ENCODE measurements around the gene EEIG1.

Gene EEIG1

DNA sequence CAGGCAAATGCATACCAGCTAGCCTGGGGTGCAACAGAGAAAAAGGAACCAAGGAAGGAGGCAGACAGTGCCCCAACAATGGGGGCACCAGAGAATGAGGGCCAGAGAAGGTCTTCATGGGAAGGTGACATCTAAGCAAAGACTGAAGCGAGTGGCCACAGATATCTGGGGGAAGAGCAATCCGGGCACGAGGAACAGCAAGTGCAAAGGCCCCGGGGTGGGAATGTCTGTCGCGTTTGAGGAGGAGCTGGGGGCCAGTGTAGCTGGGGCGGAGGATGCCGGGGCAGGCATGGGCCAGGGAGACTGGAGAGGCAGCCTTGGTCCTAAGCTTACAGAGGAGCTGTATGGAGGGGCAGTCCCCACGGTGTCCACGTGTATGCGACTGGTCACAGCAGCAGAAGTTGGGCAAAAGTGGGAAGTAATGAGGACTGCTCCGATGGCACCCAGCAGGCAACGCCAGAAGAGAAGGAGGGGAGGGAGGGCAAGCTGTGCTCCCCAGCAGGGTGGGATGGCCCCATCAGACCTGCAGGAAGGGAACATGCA is 19.1 kb downstream of the EEIG1 start:
- TF ChIP-seq Cebpa-rat (IDR thresholded peaks at IDR 0.05), result no peak
- H3K27ac ChIP-seq, result no peak overlapping the region
- peaks cover 18 to 43% (median 31%) of the 10 kb centered on the region in 10 experiments for H3K4me1 ChIP-seq
- no peaks in the 10 kb centered on the region for H3K36me3 ChIP-seq
- H3K9ac ChIP-seq, result no peak overlapping the region
- H4K20me1 ChIP-seq, result peaks cover 0 to 76% (median 33%) of the 10 kb centered on the region in 11 experiments; a peak in 17 of 22 replicates
- H3K9me3 ChIP-seq (replicated peaks in 1 of 11), result no peaks in the 10 kb centered on the region
- no peaks in the 10 kb centered on the region for H3K27me3 ChIP-seq
- 0 out of 22 replicates have a peak overlapping the region, but pooled peaks of 1 of the 11 experiments have one; percentile 0 for H3K4me2 ChIP-seq
- no peak overlapping the region for H3K4me3 ChIP-seq

DNA sequence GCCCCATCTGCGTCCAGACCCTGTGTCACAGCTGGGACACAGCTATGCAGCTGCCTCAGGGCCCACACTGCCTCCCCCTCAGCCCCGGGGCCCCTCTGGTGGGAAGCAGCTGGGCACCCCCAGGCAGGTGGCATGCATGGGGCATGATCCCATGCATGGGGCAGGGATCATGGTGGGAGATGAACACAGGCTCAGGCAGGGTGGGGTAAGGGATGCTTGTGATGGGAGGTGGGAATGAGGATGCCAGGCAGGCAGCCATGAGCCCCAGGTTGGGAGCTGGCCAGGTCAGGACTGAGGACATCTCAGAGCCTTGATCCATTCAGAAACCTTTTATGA is 19.7 kb downstream of the EEIG1 start:
- Histone ChIP-seq H3K27ac (no peak overlapping the region), H3K9me3 (replicated peaks in 1 of 11) (no peaks in the 10 kb centered on the region), H4K20me1 (peaks cover 0 to 72% (median 31%) of the 10 kb centered on the region in 11 experiments; a peak in 15 of 22 replicates), H3K4me3 (no peak overlapping the region), H3K9ac (no peak overlapping the region; a peak in 1 of 22 replicates), H3K27me3 (no peaks in the 10 kb centered on the region), H3K36me3 (no peaks in the 10 kb centered on the region), H3K4me2 (no peak overlapping the region), H3K4me1 (peaks cover 13 to 38% (median 25%) of the 10 kb centered on the region in 10 experiments)
- TF ChIP-seq Cebpa-rat (IDR thresholded peaks at IDR 0.05), result no peak

DNA sequence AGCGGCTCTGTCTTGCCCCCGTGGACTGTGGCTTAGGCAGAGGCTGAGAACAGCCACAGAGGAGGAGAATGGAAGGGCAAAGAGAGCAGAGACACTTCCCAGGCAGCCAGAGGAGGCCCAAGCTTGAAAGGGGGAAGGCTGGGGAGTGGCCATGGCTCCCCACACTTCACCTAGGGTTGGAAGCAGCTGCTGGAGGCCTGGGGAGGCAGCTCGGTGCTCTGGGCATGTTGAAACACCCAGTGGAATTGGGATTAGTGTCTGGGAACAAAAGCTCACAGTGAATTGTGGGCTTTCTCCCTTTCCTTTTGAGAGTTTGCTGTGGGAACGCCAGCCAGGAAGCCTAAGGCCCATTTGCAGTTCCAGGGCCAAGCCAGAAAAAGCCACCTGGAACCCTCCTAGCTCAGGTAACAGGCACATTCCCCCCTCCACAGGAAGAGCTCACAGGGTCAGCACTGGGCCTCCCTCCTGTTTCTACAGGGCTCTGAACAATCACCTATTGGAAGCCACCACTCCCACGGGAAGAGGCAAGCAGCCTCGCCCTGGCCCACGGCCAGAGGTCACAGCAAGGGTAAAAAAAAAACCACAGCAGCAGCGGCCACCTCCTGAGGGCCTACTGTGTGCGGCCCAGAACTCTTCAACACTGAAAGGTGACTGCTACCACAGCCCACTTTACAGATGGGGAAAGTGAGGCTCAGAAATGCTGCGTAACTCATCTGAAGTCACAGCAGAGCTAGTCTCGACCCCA is 20.2 kb downstream of the EEIG1 start:
- Histone ChIP-seq H3K36me3 (no peaks in the 10 kb centered on the region), H3K9ac (peak overlapping the region in 2 of 11 experiments; percentile 25 to 34; a peak in 4 of 22 replicates), H3K4me3 (no peak overlapping the region), H3K27me3 (no peaks in the 10 kb centered on the region), H3K9me3 (replicated peaks in 1 of 11) (no peaks in the 10 kb centered on the region), H4K20me1 (peaks cover 5 to 75% (median 36%) of the 10 kb centered on the region in 11 experiments; a peak in 18 of 22 replicates), H3K4me1 (peaks cover 11 to 36% (median 24%) of the 10 kb centered on the region in 10 experiments), H3K4me2 (no peak overlapping the region; a peak in 1 of 22 replicates), H3K27ac (no peak overlapping the region)
- no peak for TF ChIP-seq Cebpa-rat (IDR thresholded peaks at IDR 0.05)

DNA sequence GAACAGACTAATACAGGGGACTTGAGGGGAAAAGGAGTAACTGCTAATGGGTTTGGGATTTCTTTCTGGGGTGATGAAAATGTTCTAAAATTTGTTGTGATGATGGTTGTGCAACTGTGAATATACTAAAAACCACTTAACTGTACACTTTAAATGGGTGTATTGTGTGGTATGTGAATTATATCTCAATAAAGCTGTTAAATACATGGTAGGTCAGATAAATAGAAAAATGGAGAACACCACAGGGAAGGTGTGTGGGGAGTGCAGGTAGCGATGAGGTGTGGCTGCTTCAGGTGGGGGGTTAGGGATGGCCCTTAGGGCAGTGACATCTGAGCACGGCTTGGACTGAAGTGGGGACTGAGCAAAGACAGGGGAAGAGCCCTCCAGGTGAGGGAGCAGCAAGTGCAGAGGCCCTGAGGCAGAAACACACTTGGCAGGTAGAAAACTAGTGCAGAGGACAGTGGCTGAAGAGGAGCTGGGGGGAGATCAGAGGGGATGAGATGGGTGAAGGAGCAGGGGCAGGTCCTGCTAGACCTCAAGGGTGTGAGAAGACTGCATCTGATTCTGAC is 20.9 kb downstream of the EEIG1 start:
- no peak overlapping the region for H3K4me2 ChIP-seq
- H3K36me3 ChIP-seq, result no peaks in the 10 kb centered on the region
- H3K27me3 ChIP-seq, result no peaks in the 10 kb centered on the region
- peak overlapping the region in 2 of 11 experiments; percentile 25 to 34; a peak in 2 of 22 replicates for H3K9ac ChIP-seq
- peaks cover 11 to 36% (median 24%) of the 10 kb centered on the region in 10 experiments for H3K4me1 ChIP-seq
- peaks cover 11 to 75% (median 38%) of the 10 kb centered on the region in 11 experiments; a peak in 21 of 22 replicates for H4K20me1 ChIP-seq
- H3K9me3 ChIP-seq (replicated peaks in 1 of 11), result no peaks in the 10 kb centered on the region
- H3K4me3 ChIP-seq, result no peak overlapping the region
- no peak overlapping the region for H3K27ac ChIP-seq
- no peak for TF ChIP-seq Cebpa-rat (IDR thresholded peaks at IDR 0.05)

DNA sequence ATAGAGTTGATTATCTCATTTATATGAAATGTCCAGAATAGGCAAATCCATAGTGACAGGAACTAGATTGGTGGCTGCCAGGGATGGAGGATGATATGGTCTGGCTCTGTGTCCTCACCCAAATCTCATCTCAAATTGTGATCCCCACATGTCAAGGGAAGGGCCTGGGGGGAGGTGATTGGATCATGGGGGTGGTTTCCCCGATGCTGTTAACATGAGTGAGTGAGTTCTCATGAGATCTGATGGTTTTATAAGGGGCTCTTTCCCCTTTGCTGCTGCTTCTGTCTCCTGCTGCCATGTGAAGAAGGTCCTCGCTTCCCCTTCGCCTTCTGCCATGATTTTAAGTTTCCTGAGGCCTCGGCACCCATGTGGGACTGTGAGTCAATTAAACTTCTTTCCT is 21.4 kb downstream of the EEIG1 start:
- Histone ChIP-seq H3K4me2 (no peak overlapping the region), H3K4me1 (peaks cover 12 to 36% (median 24%) of the 10 kb centered on the region in 10 experiments; a peak in 17 of 20 replicates)

DNA sequence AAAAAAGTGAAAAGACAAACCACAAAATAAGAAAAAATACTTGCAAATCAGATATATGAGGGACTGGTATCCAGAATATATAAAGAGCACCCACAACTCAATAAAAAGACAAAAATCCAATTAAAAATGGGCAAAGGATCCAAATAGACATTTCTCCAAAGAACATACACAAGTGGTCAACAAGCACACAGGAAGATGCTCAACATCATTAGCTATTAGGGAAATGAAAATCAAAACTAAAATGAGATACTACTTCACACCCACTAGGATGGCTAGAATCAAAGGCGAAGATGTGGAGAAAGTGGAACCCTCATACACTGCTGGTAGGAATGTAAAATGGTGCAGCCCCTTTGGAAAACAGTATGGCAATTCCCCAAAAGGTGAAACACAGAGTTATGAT is 22.1 kb downstream of the EEIG1 start:
- peaks cover 12 to 31% (median 21%) of the 10 kb centered on the region in 10 experiments; a peak in 17 of 20 replicates for H3K4me1 ChIP-seq
- H3K27me3 ChIP-seq, result no peaks in the 10 kb centered on the region

More for the DNA sequence above, 21.4 kb downstream of the EEIG1 start:
- Histone ChIP-seq H3K27ac (no peak overlapping the region), H3K9me3 (replicated peaks in 1 of 11) (no peaks in the 10 kb centered on the region), H3K27me3 (no peaks in the 10 kb centered on the region), H3K36me3 (no peaks in the 10 kb centered on the region), H3K4me3 (no peak overlapping the region), H4K20me1 (peaks cover 16 to 76% (median 43%) of the 10 kb centered on the region in 11 experiments; a peak in 21 of 22 replicates), H3K9ac (no peak overlapping the region)
- no peak for TF ChIP-seq Cebpa-rat (IDR thresholded peaks at IDR 0.05)

DNA sequence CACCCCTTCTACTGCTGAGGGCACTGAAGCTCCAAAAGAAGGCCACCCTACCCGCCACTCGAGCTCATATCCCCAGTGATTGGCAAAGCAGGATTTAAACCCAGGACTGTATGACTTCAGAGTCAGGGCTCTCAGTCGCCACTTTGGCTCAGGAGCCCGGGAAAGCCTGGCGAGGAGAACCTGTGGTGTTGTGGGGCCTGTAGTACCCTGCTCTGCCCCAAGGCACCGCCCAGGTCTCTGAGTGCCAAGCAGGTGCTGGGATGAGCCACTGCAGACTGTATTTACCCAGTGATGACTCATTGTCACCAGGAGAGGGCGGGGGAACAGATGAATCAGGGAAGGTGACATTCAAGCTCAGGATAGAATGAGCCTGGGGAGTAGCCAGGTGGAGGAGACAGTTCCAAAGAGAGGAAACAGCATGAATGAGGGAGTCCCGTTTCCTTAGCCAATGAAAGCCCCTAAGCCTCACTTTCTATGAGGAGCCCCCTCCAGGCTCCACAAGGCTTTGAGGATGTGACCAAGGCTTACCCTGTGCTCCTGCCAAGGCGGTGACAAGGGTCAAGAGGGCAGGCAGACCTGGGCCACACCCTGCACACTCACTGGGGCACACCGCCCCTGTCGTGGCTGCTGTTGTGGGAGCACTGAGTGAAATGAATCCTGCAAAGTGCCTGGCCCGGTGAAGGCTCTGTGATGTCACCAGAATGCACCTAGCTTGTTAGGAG is 25.3 kb downstream of the EEIG1 start:
- Histone ChIP-seq H3K4me2 (peak overlapping the region in 8 of 11 experiments; percentile 1 to 58 (median 17); a peak in 8 of 22 replicates), H3K27ac (no peak overlapping the region), H3K9ac (no peak overlapping the region; a peak in 2 of 22 replicates), H3K4me1 (peaks cover 9 to 25% (median 16%) of the 10 kb centered on the region in 10 experiments; a peak in 16 of 20 replicates), H3K27me3 (no peaks in the 10 kb centered on the region), H4K20me1 (peaks cover 16 to 71% (median 50%) of the 10 kb centered on the region in 11 experiments; a peak in 20 of 22 replicates), H3K36me3 (no peaks in the 10 kb centered on the region), H3K9me3 (replicated peaks in 1 of 11) (no peaks in the 10 kb centered on the region), H3K4me3 (no peak overlapping the region)
- no peak for TF ChIP-seq Cebpa-rat (IDR thresholded peaks at IDR 0.05)

More for the DNA sequence above, 22.1 kb downstream of the EEIG1 start:
- no peak overlapping the region for H3K4me2 ChIP-seq
- no peaks in the 10 kb centered on the region for H3K36me3 ChIP-seq
- peaks cover 16 to 82% (median 46%) of the 10 kb centered on the region in 11 experiments; a peak in 21 of 22 replicates for H4K20me1 ChIP-seq
- H3K9ac ChIP-seq, result no peak overlapping the region
- H3K27ac ChIP-seq, result no peak overlapping the region
- no peak overlapping the region for H3K4me3 ChIP-seq
- no peak for TF ChIP-seq Cebpa-rat (IDR thresholded peaks at IDR 0.05)
- H3K9me3 ChIP-seq (replicated peaks in 1 of 11), result no peaks in the 10 kb centered on the region

DNA sequence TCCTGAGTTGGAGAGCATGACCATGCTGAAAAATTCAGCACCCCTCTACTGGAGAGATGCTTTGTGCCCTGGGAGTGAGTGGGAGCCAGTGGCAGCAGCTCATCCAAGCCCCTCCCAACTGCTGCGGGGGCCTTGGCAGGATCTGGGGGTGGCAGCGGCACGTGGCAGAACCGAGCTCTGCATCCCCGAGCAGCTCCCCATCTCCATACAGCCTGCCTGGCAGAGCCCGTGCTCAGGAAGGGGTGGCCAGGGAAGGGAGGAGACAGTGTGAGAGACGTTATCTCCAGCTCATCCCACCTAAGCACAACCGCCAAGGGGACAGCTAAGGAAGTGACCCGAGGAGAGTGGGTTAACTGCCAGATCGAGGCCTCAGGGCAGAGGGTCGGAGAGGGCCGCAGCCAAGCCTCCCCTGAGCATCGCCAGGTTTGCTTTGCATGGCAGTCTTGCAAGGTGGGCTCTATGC is 25.9 kb downstream of the EEIG1 start:
- no peak overlapping the region for H3K9ac ChIP-seq

More for the DNA sequence above, 25.9 kb downstream of the EEIG1 start:
- H3K27me3 ChIP-seq, result no peaks in the 10 kb centered on the region
- H4K20me1 ChIP-seq, result peaks cover 16 to 71% (median 44%) of the 10 kb centered on the region in 11 experiments; a peak in 20 of 22 replicates
- no peak overlapping the region for H3K4me3 ChIP-seq
- no peak overlapping the region for H3K27ac ChIP-seq
- no peaks in the 10 kb centered on the region for H3K36me3 ChIP-seq
- peak overlapping the region in 5 of 11 experiments; percentile 1 to 58 (median 18); a peak in 7 of 22 replicates for H3K4me2 ChIP-seq
- H3K9me3 ChIP-seq (replicated peaks in 1 of 11), result no peaks in the 10 kb centered on the region
- H3K4me1 ChIP-seq, result peaks cover 9 to 25% (median 22%) of the 10 kb centered on the region in 10 experiments; a peak in 19 of 20 replicates
- TF ChIP-seq Cebpa-rat (IDR thresholded peaks at IDR 0.05), result no peak
